Measurements from ENCODE around the gene ARID3A. TPM values are rescaled to one million over a fixed set of nuclear protein-coding genes. Genes with fewer than 3 reads are reported as not detected.

The ARID3A gene
- total RNA-seq, 2 experiments from 2014 or later, result 9.9 to 21.6 TPM

DNA sequence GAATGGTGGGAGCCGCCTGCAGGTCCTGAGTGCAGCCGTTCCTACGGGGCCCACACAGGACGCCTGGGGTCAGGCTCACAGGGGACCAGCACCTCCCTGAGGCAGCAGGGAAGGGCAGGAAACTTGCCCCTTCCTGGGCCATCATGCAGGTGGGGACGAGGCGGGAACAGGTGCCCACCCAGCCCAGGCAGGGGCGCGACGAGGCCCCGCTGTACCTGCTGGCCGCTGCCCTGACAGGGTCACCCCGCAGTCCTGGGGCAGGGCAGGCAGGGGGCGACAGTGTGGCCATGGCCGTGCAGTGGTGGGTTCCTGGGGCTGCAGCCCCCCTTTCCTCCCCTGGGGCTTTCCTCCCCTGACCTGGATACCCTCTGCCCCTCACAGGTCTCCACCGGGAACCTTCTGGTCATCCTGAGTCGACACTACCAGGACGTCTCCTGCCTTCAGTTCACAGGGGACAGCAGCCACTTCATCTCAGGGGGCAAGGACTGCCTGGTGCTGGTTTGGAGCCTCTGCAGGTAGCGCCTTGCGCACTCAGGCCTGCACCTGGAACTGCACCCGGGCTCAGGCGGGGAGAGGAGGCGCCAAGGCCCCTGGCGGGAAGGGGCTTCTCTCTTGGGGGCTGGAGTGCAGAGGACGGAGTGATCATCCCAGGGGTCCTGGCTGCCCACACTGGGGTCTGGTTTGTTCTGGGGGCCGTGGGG, 63.7 kb downstream of the ARID3A start:
- Histone ChIP-seq H3K9me3 (ENCODE audit: low read length) (no peaks in the 10 kb centered on the region), H3K9me2 (ENCODE audit: insufficient read depth, low read length) (no peaks in the 10 kb centered on the region), H3K27ac (ENCODE audit: low read depth, low read length, poor library complexity, severe bottlenecking) (no peak overlapping the region), H3K36me3 (ENCODE audit: insufficient read depth, low read length) (peaks cover 64% of the 10 kb centered on the region), H3K79me2 (ENCODE audit: insufficient read depth, low read depth, low read length) (peaks cover 6% of the 10 kb centered on the region; the same call in 1 of the 2 replicates), H3K4me1 (ENCODE audit: insufficient read depth, low read length, poor library complexity, severe bottlenecking) (peaks cover 11% of the 10 kb centered on the region), H2AFZ (ENCODE audit: low read length) (no peak overlapping the region), H3K4me3 (ENCODE audit: low read depth, low read length, poor library complexity, severe bottlenecking) (no peak overlapping the region), H3K4me2 (ENCODE audit: low read length) (no peak overlapping the region), H4K20me1 (ENCODE audit: insufficient read depth, low read length) (no peaks in the 10 kb centered on the region)
- no peak for DNase-seq (ENCODE audit: low spot score)
- POLR2A ChIA-PET, result no interaction called here
- BruUV-seq (replicated peaks), result no TSS peak
- CTCF ChIA-PET (ENCODE audit: unreplicated experiment), result no interaction called here
- intact Hi-C loops (cut with micrococcal nuclease; ENCODE audit: unreplicated experiment), result no loop called here
- TF ChIP-seq, protein P1, sequence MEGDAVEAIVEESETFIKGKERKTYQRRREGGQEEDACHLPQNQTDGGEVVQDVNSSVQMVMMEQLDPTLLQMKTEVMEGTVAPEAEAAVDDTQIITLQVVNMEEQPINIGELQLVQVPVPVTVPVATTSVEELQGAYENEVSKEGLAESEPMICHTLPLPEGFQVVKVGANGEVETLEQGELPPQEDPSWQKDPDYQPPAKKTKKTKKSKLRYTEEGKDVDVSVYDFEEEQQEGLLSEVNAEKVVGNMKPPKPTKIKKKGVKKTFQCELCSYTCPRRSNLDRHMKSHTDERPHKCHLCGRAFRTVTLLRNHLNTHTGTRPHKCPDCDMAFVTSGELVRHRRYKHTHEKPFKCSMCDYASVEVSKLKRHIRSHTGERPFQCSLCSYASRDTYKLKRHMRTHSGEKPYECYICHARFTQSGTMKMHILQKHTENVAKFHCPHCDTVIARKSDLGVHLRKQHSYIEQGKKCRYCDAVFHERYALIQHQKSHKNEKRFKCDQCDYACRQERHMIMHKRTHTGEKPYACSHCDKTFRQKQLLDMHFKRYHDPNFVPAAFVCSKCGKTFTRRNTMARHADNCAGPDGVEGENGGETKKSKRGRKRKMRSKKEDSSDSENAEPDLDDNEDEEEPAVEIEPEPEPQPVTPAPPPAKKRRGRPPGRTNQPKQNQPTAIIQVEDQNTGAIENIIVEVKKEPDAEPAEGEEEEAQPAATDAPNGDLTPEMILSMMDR (conservative IDR thresholded peaks at IDR 0.05; ENCODE audit: low read length), result peak; percentile 54
- TF ChIP-seq EZH2phosphoT487 (IDR thresholded peaks at IDR 0.05; ENCODE audit: borderline replicate concordance, low read depth, low read length), result no peak

DNA sequence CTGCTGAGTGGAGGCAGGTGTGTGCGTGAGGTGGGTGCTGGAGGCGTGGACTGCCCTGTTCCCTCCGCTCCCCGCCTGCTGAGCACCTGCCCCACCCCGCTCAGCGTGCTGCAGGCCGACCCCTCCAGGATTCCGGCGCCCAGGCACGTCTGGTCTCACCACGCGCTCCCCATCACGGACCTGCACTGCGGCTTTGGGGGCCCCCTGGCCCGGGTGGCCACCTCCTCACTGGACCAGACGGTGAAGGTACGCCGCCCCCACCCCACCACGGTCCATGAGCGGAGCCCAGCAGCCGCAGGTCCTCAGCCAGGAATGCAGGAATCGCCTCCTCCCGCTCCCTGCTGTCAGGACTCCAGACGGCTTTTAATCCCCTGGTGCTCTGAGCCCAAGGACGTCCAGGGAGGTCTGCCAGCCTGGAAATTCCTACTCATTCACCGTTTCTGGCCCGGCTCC, 64.3 kb downstream of the ARID3A start:
- CTCF ChIA-PET (ENCODE audit: unreplicated experiment), result no interaction called here

More for the DNA sequence above, 64.3 kb downstream of the ARID3A start:
- DNase-seq (ENCODE audit: low spot score), result no peak
- H3K79me2 ChIP-seq (ENCODE audit: insufficient read depth, low read depth, low read length), result peaks cover under 1% of the 10 kb centered on the region; the same call in 1 of the 2 replicates
- H3K4me2 ChIP-seq (ENCODE audit: low read length), result no peak overlapping the region
- no peak overlapping the region for H3K4me3 ChIP-seq (ENCODE audit: low read depth, low read length, poor library complexity, severe bottlenecking)
- H3K9me3 ChIP-seq (ENCODE audit: low read length), result no peaks in the 10 kb centered on the region
- POLR2A ChIA-PET, result interaction anchor here (0.6 kb wide), 1 partner anchor 189 kb away, joined by 3 read pairs; no protein-coding TSS in a partner anchor
- H3K4me1 ChIP-seq (ENCODE audit: insufficient read depth, low read length, poor library complexity, severe bottlenecking), result peaks cover 6% of the 10 kb centered on the region
- BruUV-seq (replicated peaks), result no TSS peak
- no peaks in the 10 kb centered on the region for H3K9me2 ChIP-seq (ENCODE audit: insufficient read depth, low read length)
- peaks cover 67% of the 10 kb centered on the region for H3K36me3 ChIP-seq (ENCODE audit: insufficient read depth, low read length)
- no peak overlapping the region for H2AFZ ChIP-seq (ENCODE audit: low read length)
- TF ChIP-seq EZH2phosphoT487 (IDR thresholded peaks at IDR 0.05; ENCODE audit: borderline replicate concordance, low read depth, low read length), result no peak
- TF ChIP-seq, protein P1 (conservative IDR thresholded peaks at IDR 0.05; ENCODE audit: low read length), result no peak
- no peak overlapping the region for H3K27ac ChIP-seq (ENCODE audit: low read depth, low read length, poor library complexity, severe bottlenecking)
- intact Hi-C loops (cut with micrococcal nuclease; ENCODE audit: unreplicated experiment), result no loop called here
- no peaks in the 10 kb centered on the region for H4K20me1 ChIP-seq (ENCODE audit: insufficient read depth, low read length)
